Gastroesophageal sphincter (tissue), 4 donors: Measurements from ENCODE around the gene NAA60. TPM values are rescaled to one million over a fixed set of nuclear protein-coding genes. Genes with fewer than 3 reads are reported as not detected.

Experiments
- ATAC-seq: fragments of 150-250 bp; one replicate; pipeline ENCODE4 v1.9.1; 2016; ENCODE audit warnings: mild to moderate bottlenecking, moderate library complexity
- H3K27ac ChIP-seq, 4 donors: fragments of 200-600 bp; sonication (generic) in 3 of 4; 1 replicate in 3 of 4; 2 replicates in 1 of 4; pipeline ENCODE4 v1.5.1; 2016 to 2019
- H3K27me3 ChIP-seq: fragments of 200-600 bp; sonication (generic); one replicate; pipeline ENCODE4 v1.5.1; 2019
- H3K36me3 ChIP-seq, 2 donors: fragments of 200-600 bp; sonication (generic); one replicate each; pipeline ENCODE4 v1.5.1; 2019; ENCODE audit warnings: control low read depth in 1 of 2
- H3K4me1 ChIP-seq, 3 donors: fragments of 200-600 bp; sonication (generic); 1 replicate in 2 of 3; 2 replicates in 1 of 3; pipeline ENCODE4 v1.5.1; 2016 to 2019; ENCODE audit warnings: control low read depth in 2 of 3
- H3K4me3 ChIP-seq, 2 donors: fragments of 200-600 bp; sonication (generic); one replicate each; pipeline ENCODE4 v1.5.1; 2019; ENCODE audit warnings: mild to moderate bottlenecking in 1 of 2, moderate library complexity in 1 of 2
- H3K9me3 ChIP-seq, 3 donors: fragments of 200-600 bp; sonication (generic); one replicate each; pipeline ENCODE4 v1.5.1; 2017 to 2019; ENCODE audit warnings: control low read depth in 2 of 3
- EP300 ChIP-seq: sonication (generic); formaldehyde crosslinking; IDR thresholded peaks from one replicate; pipeline ENCODE4 v1.6.1; 2017; ENCODE audit warnings: antibody characterized with exemption, mild to moderate bottlenecking
- POLR2A ChIP-seq, 2 donors: fragments of 450-650 bp; IDR thresholded peaks; one replicate each; pipeline ENCODE4 v1.6.1; 2017; ENCODE audit warnings: antibody characterized with exemption in 2 of 2, mild to moderate bottlenecking in 2 of 2, moderate library complexity in 1 of 2
- POLR2AphosphoS5 ChIP-seq: sonication (generic); formaldehyde crosslinking; IDR thresholded peaks from one replicate; pipeline ENCODE4 v1.6.1; 2017; ENCODE audit warnings: antibody characterized with exemption
- WGBS, 2 donors: methylation state at CpG; one replicate each; pipeline ENCODE4 v1.1.5; 2018; ENCODE audit warnings: low coverage in 1 of 2; 5-methylcytosine and 5-hydroxymethylcytosine counted together
- total RNA-seq, 4 donors: library from RNA; depleted of rRNA; stranded (reverse); fragments of >200 nt; gene quantifications; one replicate each; pipeline ENCODE4 v1.1.0, GENCODE V29; 2016
- TF ChIP-seq, protein P1 (sequence below), 4 experiments: fragments of 200-600 bp in 2 of 4; fragments of 450-650 bp in 2 of 4; sonication (generic) in 1 of 4; IDR thresholded peaks; one replicate each; pipeline ENCODE4 v1.5.1; 2017 to 2019; ENCODE audit warnings: antibody characterized with exemption in 4 of 4, mild to moderate bottlenecking in 2 of 4, moderate library complexity in 2 of 4

NAA60 gene
- total RNA-seq, 4 donors from 2014 or later, result 18.6 to 35.1 (median 28.5) TPM

DNA sequence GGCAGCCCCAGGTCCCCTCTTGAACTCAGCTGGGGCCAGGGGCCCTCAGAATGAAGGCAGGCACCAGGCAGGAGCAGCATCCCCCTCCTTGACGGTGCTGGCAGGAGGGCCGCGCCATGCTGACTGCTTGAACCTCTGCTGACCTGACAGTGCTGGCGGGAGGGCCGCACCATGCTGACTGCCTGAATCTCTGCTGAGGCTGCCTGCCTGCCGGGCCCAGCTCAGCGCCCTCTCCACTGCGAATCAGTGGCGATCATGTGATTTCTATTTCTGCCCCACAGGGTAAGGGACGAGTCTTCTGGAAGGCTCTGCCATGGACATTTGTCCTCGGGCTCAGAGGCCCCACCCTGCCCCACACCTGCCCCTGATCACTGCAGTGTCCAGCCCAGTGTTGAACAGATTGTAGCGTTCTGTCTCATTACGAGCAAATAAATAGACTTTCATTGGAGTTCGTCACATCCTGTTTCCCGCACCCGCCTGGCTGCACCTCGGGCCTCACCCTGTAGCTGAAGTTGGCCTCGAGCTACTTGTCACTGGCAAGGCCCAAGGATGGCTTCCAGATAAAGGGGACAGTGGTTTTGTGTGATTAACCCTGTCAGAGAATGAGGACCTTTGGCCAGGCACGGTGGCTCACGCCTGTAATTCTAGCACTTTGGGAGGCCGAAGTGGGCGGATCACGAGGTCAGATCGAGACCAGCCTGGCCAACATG, 43.2 kb downstream of the NAA60 start:
- no peak for TF ChIP-seq POLR2A (IDR thresholded peaks at IDR 0.05)
- TF ChIP-seq EP300, result no peak
- TF ChIP-seq POLR2AphosphoS5, result no peak
- TF ChIP-seq, protein P1, sequence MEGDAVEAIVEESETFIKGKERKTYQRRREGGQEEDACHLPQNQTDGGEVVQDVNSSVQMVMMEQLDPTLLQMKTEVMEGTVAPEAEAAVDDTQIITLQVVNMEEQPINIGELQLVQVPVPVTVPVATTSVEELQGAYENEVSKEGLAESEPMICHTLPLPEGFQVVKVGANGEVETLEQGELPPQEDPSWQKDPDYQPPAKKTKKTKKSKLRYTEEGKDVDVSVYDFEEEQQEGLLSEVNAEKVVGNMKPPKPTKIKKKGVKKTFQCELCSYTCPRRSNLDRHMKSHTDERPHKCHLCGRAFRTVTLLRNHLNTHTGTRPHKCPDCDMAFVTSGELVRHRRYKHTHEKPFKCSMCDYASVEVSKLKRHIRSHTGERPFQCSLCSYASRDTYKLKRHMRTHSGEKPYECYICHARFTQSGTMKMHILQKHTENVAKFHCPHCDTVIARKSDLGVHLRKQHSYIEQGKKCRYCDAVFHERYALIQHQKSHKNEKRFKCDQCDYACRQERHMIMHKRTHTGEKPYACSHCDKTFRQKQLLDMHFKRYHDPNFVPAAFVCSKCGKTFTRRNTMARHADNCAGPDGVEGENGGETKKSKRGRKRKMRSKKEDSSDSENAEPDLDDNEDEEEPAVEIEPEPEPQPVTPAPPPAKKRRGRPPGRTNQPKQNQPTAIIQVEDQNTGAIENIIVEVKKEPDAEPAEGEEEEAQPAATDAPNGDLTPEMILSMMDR (IDR thresholded peaks at IDR 0.05), result no peak
- H3K27me3 ChIP-seq, result no peaks in the 10 kb centered on the region
- no peak overlapping the region for H3K27ac ChIP-seq
- H3K4me1 ChIP-seq, result peaks cover 0 to 9% (median 0%) of the 10 kb centered on the region in 3 donors
- H3K36me3 ChIP-seq, result peaks cover 0 to 66% of the 10 kb centered on the region in 2 donors
- ATAC-seq, result no peak
- no peak overlapping the region for H3K4me3 ChIP-seq
- no peaks in the 10 kb centered on the region for H3K9me3 ChIP-seq
- WGBS, 2 donors, result 92% methylated on average over 11 of the region's 24 CpGs; no CpG with 5 or more reads in 1 of the 2 donors

DNA sequence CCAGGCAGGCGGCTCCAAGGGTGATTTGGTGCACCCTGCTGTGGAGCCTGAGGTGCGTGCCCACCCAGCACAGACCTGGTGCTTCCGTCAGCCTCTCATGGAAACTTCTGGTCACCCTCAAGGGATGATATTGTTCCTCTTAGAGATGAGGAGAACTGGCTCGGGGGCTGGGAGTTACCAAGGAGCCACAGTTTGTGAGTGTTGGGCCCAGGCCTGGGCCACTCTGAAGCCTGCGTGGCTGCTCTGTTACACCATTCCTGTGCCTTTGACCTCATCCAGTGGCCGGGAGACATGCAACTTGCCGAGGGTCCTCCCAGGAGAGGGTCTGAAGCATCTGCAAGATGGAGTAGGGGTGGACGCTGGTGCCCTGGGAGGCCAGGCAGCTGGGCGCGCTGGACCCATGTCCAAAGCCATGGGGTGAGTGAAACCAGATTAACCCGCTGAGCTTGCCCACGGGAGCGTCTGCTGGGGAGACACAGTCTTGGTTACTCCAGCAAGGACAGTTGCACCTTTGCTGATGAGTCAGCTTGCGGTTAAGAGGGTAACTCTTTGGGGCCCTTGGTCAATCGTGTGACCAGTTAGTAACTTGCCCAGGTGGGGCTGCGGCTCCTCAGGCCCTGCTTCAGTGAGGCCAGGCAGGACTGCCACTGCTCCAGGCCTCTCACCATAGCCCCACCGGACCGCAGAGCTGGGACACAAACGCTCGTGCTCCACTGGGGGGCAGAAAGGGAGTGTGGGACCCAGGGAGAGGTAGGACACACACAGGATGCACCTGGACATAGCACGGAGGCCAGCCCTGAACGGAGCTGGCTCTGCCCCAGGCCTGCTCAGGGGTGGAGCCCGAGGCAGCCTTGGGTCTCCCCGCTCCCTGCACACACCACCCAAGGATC, 44.3 kb downstream of the NAA60 start:
- peaks cover 0 to 9% (median 0%) of the 10 kb centered on the region in 3 donors for H3K4me1 ChIP-seq
- ATAC-seq, result peak; percentile 17
- no peaks in the 10 kb centered on the region for H3K27me3 ChIP-seq
- peaks cover 0 to 54% of the 10 kb centered on the region in 2 donors for H3K36me3 ChIP-seq
- 78% methylated on average over 4 of the region's 24 CpGs; no CpG with 5 or more reads in 1 of the 2 donors for WGBS, 2 donors
- TF ChIP-seq, protein P1 (IDR thresholded peaks at IDR 0.05), result no peak
- TF ChIP-seq EP300, result no peak
- TF ChIP-seq POLR2AphosphoS5, result no peak
- no peak for TF ChIP-seq POLR2A (IDR thresholded peaks at IDR 0.05)
- H3K27ac ChIP-seq, result no peak overlapping the region
- H3K9me3 ChIP-seq, result no peaks in the 10 kb centered on the region
- no peak overlapping the region for H3K4me3 ChIP-seq

GRCh38 chr16:3488801-3489200, 45.3 kb downstream of the NAA60 start:
- ATAC-seq, result no peak
- WGBS, 2 donors, result 72% methylated on average over 9 of the region's 13 CpGs; no CpG with 5 or more reads in 1 of the 2 donors
- Histone ChIP-seq H3K36me3 (peaks cover 0 to 44% of the 10 kb centered on the region in 2 donors), H3K9me3 (no peaks in the 10 kb centered on the region), H3K4me3 (no peak overlapping the region), H3K27ac (no peak overlapping the region), H3K4me1 (peaks cover 0 to 9% (median 0%) of the 10 kb centered on the region in 3 donors), H3K27me3 (no peaks in the 10 kb centered on the region)
- TF ChIP-seq EP300 (no peak), POLR2AphosphoS5 (no peak), POLR2A (IDR thresholded peaks at IDR 0.05) (no peak)
- TF ChIP-seq, protein P1 (IDR thresholded peaks at IDR 0.05), result no peak

GRCh38 chr16:3490911-3491629, 47.6 kb downstream of the NAA60 start:
- Histone ChIP-seq H3K4me3 (no peak overlapping the region), H3K4me1 (peaks cover 0 to 9% (median 0%) of the 10 kb centered on the region in 3 donors), H3K36me3 (peaks cover 0 to 21% of the 10 kb centered on the region in 2 donors), H3K27ac (no peak overlapping the region), H3K27me3 (no peaks in the 10 kb centered on the region), H3K9me3 (no peaks in the 10 kb centered on the region)
- no peak for ATAC-seq
- 49 to 65% methylated on average over 8 to 11 of the region's 17 CpGs for WGBS, 2 donors
- TF ChIP-seq, protein P1 (IDR thresholded peaks at IDR 0.05), result no peak
- TF ChIP-seq POLR2AphosphoS5 (no peak), EP300 (no peak), POLR2A (IDR thresholded peaks at IDR 0.05) (no peak)
